Stimulated activated CD8-positive, alpha-beta memory T cell treated with anti-CD3 and anti-CD28 coated beads, Interleukin-4, amount 100 ng/mL, for 24 hours (primary cell): ENCODE data around the gene PHF21A.
A peak's percentile ranks its signal among the peaks of the same experiment; 100 is the strongest.
"Not testable (repeated sequence)": the region's sequence is repeated elsewhere in the genome, so short reads cannot be mapped to it uniquely, and the experiment has no call there.

Experiments
- DNase-seq: peaks from one replicate; pipeline ENCODE4 v3.0.0-alpha.2; 2020; ENCODE audit warnings: low read depth

The PHF21A gene

GRCh38 chr11:45982656-45983470, 138.4 kb downstream of the PHF21A start:
- peak; percentile 19 for DNase-seq

DNA sequence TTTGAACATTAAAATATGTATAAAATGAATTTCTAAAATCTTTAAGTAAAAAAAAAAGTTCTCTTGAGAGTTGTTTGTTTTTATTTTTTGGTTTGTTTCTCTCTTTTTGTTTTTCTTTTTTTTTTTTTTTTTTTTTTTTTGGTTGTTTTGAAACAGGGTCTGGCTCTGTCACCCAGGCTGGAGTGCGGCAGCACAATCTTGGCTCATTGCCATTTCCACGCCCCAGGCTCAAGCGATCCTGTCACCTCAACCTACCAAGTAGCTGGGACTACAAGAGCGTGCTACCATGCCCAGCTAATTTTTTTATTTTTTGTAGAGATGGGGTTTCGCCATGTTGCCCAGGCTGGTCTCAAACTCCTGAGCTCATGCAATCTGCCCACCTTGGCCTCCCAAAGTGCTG, 139.4 kb downstream of the PHF21A start:
- DNase-seq, result not testable (repeated sequence)

DNA sequence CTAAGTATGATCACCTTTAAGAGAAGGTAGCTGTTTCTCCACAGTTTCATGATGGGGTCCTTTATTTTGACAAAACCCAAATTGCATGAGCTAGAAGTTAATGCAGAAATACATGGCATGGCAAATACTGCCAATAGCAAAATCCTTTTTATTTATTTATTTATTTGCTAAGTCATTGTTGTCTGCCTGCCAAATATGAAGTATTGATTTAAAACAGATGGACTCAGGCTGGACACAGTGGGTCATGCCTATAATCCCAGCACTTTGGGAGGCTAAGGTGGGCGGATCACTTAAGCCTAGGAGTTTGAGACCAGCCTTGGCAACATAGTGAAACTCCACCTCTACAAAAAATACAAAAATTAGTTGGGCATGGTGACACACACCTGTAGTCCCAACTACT, 146.4 kb downstream of the PHF21A start:
- no peak for DNase-seq

- no peak for DNase-seq
These were observed 147.7 kb downstream of the PHF21A start for GRCh38 chr11:45973601-45974000.

- no peak for DNase-seq
These were observed 152.4 kb downstream of the PHF21A start for GRCh38 chr11:45968901-45969300.

DNA sequence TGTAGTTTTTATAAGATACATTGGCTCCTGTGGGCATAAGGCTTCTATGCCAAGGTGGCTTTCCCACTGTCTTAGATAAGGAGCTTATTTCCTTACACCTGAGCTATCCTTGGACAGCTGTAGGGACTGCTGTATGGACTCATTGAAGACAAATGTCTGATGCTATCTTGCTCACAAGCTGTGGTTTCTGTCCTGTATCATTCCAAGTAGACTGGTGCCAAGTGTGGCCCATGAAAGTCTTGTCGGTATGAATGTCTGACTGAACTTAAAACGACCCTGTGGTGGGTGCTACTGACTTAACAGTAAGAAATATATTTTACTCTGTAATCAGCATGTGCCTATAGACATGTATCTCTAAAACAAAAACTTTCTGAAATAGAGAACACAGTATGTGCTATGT, 153.7 kb downstream of the PHF21A start:
- no peak for DNase-seq

GRCh38 chr11:45964911-45965389, 156.3 kb downstream of the PHF21A start:
- DNase-seq, result peak; percentile 22

- DNase-seq, result no peak
These were observed 159.5 kb downstream of the PHF21A start for GRCh38 chr11:45961751-45962240.

DNA sequence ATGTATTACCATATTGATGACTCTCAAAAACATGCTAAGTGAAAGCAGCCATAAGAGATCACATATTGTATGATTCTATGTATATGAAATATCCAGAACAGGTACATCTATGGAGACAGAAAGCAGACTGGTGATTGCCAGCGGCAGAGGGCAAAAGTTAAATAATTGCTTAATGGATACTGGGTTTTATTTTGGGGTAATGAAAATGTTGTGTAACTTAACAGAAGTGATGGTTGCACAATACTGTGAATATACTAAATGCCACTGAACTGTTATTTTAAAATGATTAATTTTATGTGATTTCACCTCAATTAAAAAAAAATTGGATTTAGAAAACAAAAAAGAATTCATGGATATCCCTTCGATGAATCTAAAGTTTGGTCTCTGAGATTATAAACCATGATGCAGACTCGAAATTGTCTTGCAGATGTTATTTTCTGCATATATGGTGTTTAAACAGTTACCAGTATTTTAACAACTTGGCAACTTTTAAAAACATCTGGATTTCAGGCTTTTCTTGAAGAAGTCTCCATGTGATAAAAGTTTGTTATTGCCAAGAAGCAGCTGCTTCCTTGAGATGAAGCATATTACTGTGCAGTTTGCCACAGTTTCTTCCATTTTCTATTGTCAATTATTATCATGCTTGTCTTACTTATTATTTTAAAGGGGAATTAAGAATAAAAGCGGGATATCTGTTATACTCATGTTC, 160.7 kb downstream of the PHF21A start:
- DNase-seq, result no peak

DNA sequence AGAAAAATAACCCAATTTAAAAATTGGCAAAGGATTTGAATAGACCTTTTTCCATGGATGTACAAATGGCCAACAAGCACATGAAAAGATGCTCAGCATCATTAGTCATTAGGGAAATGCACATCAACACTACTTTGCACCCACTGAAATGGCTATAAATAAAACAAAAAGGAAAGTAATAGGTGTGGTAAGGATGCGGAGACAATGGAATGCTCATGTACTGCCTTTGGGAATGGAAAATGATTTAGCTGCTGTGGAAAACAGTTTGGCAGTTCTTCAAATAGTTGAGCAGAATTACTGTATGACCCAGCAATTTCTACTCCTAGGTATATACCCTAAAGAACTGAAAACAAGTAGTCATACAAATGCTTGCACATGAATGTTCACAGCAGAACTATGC, 161.4 kb downstream of the PHF21A start:
- no peak for DNase-seq

DNA sequence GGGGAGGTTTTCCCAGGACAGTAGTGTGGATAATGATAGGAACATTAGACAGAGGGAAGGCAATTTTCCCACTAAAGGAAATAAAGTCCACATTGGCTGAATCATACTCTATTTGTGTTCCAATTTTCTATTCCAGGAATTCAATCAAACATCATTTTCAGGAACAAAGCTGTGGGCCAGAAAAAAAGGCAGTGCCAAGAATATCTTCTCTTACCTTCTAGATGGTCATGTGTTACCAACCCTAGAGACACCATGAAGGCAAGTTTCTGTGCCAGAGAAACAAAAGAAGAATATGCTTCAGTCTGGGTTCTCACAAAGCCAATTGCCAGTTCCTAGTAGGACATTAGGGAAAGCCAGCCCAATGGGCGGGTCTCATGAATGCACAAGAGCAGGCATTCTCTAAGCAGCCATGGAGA, 171.3 kb downstream of the PHF21A start:
- no peak for DNase-seq

- no peak for DNase-seq
These were observed 172.9 kb downstream of the PHF21A start for GRCh38 chr11:45948356-45948755.

DNA sequence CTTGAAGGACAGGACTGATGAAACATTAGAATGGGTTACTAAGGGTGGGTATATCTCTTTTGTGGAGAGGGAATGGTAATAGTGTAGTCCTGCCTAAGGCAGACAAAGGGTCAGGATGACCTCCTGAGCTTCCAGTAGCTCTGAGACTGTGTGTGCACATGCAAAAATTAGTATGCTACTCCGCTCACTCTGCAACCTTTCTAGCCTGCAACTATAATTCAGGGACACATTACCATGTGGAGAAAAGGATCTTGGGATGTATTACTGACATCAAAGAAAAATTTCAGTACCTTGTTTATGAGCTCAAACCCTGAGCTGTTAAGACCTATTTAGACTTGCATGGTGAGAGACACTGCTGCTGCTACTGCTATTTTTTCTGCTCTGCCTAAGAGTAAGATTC, 173.4 kb downstream of the PHF21A start:
- DNase-seq, result no peak

DNA sequence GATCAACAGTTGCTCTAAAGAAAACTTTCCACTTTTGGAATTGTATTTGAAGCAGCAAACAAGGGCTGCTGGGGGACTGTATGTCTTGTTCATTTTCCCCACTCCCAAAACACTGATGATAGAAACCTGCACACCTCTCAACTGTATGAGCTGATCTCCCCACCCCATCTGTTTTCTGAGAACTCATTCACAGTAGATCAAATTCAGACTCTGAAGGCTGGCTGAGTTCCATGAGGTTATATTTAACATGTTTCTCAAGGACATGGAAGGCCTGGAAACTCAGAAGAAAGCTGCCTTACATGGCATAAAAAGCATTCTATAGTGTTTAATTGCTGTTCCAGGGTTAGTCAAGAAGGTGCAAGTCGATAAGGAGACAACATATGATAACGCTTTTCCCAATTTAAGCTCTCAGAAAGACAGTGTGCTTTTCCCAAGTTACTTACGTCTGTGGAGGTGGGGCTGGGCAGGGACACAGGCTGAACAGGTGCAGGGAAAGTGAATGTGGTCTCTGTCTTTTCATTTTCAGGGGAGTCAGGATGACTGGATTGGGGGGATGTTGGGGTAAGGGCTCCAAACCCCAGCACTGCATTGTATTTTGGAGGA, 175.8 kb downstream of the PHF21A start:
- no peak for DNase-seq

DNA sequence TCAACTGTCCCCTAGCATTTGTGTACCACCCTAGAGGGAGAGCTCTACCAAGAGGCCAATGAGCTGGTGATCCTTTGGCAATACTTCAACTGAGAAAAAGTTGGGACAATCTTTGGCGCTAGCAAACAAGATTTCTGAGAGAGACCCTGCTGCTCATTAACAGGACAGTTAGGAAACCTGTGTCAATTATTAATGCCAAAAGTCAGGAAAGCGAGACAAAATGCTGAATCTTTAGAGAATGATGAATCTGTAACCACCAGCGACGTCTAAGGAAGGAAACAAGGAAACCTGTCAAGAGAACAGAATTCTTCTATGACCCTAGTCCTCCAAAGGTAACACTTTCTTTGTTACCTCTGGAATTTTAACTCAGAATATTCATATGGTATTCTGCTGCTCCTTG, 178.9 kb downstream of the PHF21A start:
- no peak for DNase-seq

DNA sequence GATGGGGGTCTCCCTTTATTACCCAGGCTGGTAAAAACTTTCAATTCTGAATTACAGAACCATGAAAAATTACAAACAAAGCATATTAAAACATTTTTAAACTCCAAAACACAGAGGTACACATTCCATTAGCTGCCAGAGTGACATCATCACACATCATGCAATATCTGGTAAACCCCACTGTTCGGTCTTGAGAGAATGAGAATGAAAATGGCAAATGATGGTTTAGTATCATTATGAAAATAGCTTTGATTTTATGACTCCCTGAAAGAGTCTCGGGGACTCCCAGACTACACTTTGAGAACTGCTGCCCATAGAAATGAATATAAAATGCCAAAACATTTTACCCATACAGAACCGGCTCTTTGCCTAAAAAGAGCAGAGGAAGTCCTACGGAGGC, 180.0 kb downstream of the PHF21A start:
- no peak for DNase-seq

DNA sequence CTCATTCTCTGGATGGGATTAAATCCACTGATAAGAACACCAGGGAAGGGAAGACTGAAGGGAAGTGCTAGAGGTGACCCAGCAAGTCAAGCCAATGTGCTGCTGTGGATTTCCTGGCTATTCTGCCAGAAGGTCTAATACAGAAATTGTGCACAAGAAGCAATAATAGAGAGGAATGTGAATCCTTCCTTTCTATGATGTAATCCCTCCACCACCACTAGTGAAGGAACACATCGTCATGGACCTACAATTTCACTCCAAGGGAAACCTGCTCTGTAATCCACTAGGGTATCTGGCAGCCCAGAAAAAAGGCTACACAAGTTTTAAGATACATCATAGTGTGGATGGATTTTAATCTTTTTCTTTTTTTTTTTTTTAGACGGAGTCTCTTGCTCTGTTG, 181.4 kb downstream of the PHF21A start:
- DNase-seq, result no peak

- DNase-seq, result no peak
These were observed 183.3 kb downstream of the PHF21A start for GRCh38 chr11:45937916-45938315.

DNA sequence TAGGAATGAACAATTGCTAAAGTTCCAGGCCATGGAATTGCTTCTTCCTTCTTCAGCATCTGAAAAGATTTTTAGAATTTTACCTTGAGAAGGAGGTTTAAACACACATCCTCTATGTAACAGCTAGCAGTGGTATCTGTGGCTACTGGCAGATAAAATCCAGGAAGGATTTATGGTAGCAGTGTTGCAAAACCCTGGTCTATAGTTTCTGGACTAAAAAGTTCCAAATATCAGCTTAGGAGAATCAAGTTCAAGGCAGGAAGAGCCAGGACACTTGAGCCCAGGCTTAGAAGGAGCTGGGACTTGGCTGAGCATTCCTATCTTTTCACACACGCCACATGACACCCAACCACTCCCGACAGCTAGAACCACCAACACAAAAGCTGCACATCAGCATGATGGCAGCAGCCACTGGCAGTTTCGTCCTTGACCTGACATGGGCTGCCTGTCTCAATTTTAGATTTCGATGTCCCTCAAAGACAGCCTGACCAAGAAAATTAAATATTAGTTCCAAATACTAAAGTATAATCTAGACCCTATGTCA, 184.7 kb downstream of the PHF21A start:
- DNase-seq, result no peak

DNA sequence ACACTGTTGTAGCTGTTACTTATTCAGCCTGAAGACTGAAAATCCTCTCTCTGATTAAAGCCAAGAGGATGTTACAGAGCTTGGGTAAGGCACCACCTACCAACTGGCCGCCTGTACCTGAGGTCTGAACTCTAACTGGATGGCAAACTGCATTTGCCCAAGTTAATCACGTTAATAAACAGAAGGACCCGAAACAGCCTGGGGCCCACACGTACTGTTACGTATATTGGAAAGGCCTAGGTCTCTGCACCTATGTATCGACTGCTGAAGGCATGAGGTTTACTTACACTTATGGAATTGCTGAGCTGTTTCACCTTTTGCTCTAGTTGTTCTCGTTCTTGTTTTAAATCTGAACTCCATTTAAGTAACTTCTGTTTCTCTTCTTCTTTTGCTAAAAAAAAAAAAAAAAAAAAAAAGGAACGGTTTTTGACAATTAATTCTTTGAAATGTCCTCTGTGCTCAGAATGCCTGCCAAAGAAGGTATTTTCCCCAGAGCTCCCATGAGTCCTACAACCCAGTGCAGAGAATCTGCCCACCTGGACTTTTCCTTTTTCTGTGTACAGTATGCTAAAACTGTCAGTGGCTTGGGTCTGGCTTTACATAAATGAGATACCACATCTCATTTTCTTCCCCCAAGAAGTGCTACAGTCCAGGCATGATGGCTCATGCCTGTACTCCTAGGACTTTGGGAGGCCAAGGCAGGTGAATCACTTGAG, 185.7 kb downstream of the PHF21A start:
- no peak for DNase-seq

- DNase-seq, result no peak
These were observed 186.5 kb downstream of the PHF21A start for GRCh38 chr11:45934580-45935318.
